Left forelimb (tissue), 1 donor: ENCODE data around the gene PNMT.
A peak's percentile ranks its signal among the peaks of the same experiment; 100 is the strongest.
"Not testable (repeated sequence)": the region's sequence is repeated elsewhere in the genome, so short reads cannot be mapped to it uniquely, and the experiment has no call there.

Source experiments
- DNase-seq: peaks from one replicate; pipeline ENCODE4 v3.0.0-alpha.2; 2018; ENCODE audit warnings: low spot score

PNMT gene

GRCh38 chr17:39687546-39688474 is 19.6 kb downstream of the PNMT start, which contains the start of gene PGAP3:
TSS of gene PGAP3 (minus strand) at chr17:39688057. CDS start at chr17:39688014, 43 bp downstream.
- peak; percentile 92 for DNase-seq

DNA sequence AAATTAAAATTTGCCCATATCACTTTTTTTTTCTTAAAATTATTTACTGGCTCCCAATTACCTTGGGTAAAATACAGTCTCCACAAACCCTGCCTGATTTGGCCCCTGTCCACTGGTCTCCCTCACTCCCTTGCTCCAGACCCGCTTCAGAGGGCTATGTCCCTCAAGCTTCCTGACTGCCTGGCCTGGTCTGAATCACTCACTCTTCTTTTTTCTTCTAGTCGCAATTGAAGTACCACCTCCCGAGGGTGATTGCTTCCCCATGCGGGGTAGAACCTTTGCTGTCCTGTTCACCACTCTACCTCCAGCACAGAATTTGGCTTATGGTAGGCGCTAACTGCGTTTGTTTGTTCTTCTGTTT is 20.2 kb downstream of the PNMT start:
- no peak for DNase-seq

DNA sequence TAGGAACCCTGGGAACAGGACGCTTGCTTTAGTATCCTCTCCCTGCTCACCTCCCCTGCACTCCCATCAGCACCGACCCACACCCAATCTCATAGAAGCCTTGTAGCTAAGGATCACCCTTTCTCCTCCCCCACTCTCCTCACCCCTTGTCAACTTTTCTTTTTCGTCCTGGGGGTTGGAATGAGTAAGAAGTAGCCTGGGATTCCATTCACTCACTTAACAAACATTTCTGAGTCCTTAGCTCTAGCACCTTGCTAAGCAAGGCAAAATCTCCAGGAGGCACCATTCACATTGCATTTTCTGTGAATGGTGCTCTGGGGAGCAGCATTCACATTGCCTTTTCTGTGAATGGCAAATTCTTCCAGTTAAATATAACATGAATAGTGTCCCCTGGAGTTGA is 20.7 kb downstream of the PNMT start:
- no peak for DNase-seq

- no peak for DNase-seq
Observed at GRCh38 chr17:39694593-39694992, 26.3 kb downstream of the PNMT start.

DNA sequence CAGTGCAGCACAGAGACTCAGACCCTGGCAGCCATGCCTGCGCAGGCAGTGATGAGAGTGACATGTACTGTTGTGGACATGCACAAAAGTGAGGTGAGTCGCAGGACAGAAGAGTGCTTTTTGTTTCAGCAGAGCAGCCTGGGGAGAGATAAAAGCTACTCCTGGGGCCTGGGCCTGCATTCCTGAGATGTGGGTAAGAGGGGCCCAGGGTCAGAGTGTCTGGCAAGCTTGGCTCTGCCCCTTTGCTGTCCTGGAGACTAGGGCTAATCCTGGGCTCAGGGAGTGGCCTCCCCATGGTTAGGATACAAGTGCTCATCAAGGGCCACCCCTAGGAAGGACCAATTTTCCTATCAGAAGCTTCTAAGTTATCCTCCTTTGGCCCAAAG is 26.8 kb downstream of the PNMT start:
- DNase-seq: no peak

- no peak for DNase-seq
Observed at GRCh38 chr17:39696731-39697130, 28.5 kb downstream of the PNMT start.

- no peak for DNase-seq
Observed at GRCh38 chr17:39697961-39698360, 29.7 kb downstream of the PNMT start.

- not testable (repeated sequence) for DNase-seq
Observed at GRCh38 chr17:39699157-39699817, 31.0 kb downstream of the PNMT start.

DNA sequence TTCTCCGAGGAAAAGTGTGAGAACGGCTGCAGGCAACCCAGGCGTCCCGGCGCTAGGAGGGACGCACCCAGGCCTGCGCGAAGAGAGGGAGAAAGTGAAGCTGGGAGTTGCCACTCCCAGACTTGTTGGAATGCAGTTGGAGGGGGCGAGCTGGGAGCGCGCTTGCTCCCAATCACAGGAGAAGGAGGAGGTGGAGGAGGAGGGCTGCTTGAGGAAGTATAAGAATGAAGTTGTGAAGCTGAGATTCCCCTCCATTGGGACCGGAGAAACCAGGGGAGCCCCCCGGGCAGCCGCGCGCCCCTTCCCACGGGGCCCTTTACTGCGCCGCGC is 31.5 kb downstream of the PNMT start, which contains the start of gene ERBB2:
TSS of gene ERBB2 (plus strand) at position 247 of the 330 bp plus-strand sequence. CDS start 175 bp downstream, outside the sequence.
- DNase-seq: peak; percentile 79

DNA sequence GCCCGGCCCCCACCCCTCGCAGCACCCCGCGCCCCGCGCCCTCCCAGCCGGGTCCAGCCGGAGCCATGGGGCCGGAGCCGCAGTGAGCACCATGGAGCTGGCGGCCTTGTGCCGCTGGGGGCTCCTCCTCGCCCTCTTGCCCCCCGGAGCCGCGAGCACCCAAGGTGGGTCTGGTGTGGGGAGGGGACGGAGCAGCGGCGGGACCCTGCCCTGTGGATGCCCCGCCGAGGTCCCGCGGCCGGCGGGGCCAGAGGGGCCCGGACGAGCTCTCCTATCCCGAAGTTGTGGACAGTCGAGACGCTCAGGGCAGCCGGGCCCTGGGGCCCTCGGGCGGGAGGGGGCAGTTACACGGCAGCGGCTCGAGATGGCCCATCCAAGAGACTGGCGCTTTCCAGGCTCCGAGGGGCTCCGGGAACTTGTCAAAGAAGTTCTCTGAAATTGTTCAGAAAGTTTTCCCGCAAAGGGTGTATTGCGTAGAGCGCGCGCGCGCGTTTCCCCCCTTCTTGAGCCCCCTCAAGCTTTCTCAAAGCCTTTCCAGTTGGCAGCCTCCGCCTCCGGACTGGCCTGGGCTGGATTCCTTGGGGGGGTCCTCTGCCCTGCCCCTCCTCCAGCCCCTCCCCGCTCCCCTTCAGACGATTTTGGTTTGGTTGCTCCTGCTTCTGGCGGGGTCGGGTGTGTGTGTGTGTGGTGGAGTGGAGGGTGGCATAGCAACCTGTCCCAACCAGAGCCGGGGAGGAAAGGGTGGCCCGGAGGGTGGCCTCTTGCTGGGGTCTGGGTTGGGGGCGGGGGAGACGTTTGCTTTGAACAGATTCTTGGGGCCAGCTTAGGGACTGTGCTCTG is 32.1 kb downstream of the PNMT start:
- DNase-seq: peak; percentile 83

DNA sequence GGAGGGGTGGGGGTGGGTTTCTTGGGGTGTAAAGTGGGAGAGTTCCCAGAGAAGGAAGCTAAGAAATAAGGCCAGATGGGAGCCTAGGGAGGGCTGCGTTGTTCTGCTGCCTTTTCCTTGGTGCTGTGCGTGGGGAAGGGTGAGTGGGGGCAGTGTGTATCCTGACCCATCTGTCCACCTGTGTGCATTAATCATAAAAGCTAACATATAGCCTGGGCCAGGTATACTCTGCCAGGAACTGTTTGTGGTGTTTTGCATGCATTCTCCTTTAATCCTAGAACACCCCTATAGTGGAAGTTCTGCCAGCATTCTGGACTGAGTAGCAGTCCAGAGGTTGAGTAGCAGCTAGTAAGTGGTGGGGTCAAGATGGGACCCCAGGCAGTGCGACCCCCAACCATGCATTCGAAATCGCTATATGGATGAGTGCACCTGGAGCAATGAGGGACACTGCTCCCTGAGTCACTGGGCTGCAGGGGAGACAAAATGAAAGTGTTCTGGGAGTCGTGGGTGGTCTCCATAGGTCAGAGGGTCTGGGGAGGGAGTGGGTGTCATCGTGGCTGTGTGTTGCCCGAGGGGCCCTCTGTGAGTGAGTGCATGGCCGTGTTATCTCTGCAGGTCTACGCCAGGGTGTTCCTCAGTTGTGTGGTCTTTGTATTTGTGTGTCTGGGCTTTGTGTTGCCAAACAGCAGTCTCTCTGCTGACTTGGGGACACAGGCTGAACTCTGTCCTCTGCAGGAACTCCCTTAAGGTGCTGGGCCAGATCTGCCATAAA is 32.9 kb downstream of the PNMT start:
- DNase-seq: no peak

DNA sequence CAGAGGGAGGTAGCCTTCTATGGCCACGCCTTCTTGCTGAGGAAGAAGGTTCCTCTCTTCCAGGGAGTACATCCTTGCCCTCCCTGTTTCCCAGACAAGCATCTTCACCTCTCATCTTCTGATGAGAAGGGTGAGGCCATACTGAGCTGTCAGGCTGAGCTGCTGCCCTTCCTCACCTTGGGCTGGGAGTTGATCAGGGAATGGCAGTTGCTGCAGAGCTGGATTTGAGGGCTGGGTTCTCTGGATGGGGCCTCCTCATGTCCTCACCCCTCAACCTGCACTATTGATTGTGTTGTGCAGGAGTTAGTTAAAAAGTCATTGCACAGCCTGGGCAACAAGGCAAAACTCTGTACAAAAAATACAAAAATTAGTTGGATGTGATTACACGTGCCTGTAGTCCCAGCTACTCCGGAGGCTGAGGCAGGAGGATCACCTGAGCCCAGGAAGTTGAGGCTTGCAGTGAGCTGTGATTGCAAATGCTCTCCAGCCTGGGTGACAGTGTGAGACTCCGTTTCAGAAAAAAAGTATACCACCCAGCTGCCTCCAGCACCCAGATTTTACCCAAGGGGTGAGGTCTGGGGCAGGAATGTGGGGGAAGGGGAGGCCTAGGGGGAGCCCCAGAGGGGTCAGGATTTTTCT is 33.6 kb downstream of the PNMT start:
- DNase-seq: no peak

DNA sequence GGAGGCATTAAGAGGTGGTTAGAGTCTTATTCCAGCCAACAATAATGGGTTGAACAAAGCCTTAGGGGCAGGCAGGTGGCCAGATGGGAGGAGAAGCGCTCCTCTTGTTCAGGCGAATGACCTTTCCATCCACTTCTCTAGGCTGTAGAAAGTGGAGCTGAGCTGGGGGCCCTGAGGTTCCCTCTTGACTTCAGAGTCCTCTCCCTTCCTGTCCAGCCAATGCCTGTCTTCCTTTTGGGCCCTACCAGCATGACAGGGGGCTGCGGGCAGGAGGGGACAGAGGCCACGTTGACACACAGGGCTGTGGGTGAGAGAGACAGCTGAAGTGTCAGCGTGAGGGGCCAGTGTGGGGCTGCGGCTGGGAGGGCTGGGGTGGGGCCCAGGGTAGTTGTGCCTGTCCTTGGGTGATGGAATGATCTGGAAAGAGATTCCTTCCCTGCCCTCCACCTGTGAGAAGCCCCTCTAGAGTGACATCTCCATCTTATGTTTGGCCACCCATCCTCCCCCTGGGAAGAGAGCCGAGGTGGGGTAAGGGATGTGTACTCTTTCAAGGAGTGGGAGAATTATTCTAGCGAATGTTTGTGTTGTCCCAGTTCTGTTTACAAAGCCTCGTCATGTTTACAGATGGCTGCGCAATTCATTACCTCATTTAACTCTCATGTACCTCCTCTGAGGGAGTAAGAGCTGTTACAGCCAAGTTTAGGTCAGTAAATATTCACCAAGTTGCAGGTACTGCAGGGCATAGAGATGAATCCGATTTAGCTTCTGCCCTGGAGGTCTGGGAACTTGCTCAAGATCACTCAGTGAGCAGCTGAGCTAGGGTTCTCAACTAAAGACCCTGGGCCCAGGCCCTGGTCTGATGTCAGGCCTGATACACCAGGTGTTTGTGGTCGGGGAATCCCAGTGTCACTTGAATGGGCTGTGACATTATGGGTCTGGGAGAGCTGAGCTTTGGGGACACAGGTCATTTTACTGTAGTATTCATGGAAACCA is 34.9 kb downstream of the PNMT start:
- no peak for DNase-seq

DNA sequence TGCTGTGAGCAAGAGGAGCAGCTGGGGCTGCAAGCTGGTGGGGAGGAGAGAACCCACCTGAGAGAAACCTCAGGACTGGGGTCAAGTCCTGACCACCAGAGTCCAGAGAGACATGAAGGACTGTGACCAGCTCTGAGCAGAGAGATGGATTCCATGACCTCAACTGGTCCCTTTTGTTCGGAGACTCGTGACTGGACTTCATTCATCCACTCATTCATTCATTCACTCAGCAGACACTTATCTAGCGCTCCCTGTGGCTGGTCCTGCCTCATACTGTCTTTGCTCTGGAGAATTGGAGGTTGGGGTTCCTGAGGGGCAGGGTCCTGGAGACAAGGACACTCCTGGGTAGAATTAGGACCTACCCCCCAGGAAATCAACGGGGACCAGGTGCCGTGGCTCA is 35.7 kb downstream of the PNMT start:
- DNase-seq: no peak

DNA sequence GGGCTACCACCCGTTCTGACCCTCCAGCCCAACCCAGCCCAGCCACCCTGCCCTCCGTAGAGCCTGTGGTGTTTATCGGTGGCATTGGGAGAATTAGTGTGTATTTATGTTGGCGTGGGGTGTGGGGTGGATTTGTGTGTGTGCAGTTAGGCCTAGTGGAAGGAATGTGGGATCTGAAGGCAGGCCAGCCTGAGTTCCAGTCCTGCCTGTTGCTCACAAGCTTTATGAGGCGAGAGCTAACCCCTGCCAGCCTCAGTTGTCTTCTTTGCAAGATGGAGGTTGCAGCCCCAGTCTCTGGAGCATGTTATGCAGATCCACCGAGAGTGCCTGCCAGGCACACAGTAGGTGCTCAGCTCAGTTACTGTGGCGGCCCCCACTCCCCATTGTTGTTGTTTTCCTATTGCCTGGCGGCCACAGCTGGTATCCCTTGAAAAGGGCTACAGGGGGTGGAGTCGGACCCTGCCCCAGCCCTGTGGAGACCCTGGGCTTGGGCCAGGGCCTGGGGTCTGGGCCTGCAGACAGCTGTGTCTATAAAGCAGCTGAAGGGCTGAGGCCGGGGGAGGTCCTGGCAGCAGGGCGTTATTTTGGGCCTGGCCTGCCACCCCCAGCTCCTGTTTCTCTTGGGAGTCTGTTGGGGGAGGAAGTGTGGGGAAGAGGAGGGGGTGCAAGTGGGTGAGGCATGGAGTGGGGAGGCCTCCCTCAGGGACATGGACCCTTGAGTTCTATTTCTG is 36.7 kb downstream of the PNMT start:
- no peak for DNase-seq

- DNase-seq: no peak
Observed at GRCh38 chr17:39705786-39706348, 37.6 kb downstream of the PNMT start.

DNA sequence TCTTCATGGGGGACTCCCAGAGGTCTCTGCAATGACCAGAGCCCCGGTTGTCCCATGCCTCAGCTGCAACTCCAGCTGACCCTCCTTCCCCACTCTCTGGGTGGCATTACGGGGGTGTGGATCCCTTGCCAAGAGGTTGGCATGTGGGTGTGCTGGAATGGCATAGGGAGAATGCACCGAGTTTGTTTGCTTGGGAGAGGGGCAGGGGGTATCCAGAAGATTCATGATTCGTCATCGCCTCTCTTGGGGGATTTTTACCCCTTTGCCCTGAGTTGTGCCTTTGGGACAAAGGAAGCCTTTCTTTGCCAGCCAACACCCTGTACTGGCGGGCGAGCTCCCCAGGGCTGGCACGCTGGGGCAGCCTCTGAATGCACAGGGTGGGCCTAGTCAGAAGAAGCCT is 38.1 kb downstream of the PNMT start:
- no peak for DNase-seq

DNA sequence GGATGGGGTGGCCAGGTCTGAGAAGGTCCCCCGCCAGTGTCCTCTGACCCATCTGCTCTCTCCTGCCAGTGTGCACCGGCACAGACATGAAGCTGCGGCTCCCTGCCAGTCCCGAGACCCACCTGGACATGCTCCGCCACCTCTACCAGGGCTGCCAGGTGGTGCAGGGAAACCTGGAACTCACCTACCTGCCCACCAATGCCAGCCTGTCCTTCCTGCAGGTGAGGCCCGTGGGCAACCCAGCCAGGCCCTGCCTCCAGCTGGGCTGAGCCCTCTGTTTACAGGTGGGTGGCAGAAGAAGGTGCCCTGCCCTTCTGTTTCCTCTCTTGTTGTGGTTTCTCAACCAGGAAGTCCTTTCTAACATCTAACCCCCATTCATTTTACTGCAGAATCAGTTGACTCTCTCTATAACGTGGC is 38.7 kb downstream of the PNMT start:
- no peak for DNase-seq
